GM18951 (cell line): Measurements from ENCODE around the gene CD200R1.

Source experiments
- POLR2A ChIP-seq: IDR thresholded peaks from 4 replicates; pipeline ENCODE4 v1.6.1; 2011; ENCODE audit warnings: mild to moderate bottlenecking; ENCODE audit not compliant: insufficient read length, insufficient read depth; ENCODE audit errors: extremely low read depth
- in situ Hi-C: fragments of 300-500 bp; cut with MboI; formaldehyde crosslinking; loops from one replicate; pipeline ENCODE4 v1.12.0; 2022; ENCODE audit warnings: low sequenced_read_pairs, mixed read lengths, inconsistent platforms; ENCODE audit not compliant: unreplicated experiment

The CD200R1 gene

DNA sequence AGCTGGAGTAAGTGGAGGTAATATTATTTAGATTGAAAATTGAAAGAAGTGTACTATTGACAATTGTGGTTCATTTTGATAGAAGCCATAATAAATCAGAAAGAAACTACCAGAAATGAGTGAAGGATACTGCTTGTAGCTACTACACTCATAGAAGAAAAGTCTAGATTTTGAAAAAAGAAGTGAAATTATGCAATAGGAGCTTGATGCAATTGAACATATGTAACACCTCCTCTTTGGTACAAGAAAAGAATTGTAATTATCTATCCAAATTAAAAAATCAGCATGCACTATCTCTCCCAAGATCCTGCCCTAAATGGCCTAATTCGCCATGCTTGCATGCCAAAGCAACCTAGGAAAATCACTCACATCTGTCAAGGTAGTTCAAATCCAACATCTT, 77.1 kb downstream of the CD200R1 start:
- in situ Hi-C loops: no loop called here
- no peak for TF ChIP-seq POLR2A

DNA sequence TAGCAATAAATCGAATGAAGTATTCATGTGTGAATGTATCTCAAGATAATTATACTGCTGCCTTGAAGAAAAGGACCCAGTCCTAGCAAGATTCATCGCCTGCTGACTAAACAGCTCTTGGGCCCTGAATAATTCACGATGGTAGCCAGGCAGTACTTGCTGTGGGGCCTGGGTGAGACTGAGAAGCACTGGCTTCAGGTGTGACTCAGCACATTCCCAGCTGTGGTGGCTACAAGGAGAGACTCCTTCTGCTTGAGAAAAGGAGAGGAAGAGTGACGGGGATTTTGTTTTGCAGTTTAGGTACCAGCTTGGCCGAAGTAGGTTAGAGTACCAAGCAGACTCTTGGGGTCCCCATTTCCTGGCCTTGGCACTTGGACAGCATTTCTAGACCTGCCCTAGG, 80.6 kb downstream of the CD200R1 start:
- in situ Hi-C loops: no loop called here
- no peak for TF ChIP-seq POLR2A

DNA sequence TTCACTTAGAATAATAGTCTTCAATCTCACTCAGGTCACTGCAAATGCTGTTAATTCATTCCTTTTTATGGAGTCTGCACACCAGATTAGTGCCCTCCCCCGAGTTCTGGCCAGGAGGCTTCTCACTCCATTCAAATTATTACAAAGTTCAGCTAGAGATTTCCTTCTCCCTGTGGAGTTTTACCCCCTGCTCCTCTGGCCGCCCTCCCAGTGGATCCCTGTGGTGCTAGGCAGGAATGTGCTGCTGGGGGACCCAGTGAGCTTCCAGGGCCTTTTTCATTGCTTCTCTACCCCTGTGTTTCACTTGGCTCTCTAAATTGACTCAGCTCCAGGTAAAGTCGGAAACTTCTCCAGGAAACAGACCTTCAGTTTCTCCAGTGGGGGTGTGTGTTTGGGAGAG, 85.5 kb downstream of the CD200R1 start:
- in situ Hi-C loops: no loop called here

DNA sequence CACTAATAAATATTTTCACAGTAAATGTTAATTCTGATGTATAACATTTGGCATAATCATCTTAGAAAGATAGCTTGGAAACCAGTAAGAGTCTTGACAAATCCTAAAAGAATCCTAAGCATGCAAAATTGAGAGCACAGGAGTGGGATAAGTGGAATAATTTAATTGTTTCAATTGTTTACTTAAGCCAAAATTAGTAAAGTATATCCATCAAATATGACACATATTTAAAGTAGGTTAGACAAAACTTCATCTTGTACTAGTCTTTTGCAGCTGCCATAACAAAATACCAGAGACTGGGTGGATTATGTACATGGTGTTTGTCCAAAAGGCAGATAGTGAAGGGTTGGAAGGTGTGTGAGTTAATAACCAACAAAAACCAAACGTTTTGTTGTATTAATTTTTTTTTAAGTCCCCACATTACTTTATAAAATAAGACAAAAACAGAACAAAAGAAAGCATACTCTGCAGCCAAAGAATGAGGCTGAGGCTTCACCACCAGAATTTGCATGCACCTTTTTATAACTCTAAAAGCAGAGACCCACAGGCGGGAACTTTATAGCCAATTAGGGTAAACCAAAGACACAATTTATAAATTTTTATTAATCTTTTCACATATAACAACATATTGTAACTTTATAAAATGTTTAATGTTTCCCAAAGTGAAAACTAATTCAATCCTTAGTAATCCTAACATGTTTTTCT, 86.4 kb downstream of the CD200R1 start:
- in situ Hi-C loops: no loop called here
- TF ChIP-seq POLR2A: no peak

More for the DNA sequence above, 85.5 kb downstream of the CD200R1 start:
- no peak for TF ChIP-seq POLR2A

DNA sequence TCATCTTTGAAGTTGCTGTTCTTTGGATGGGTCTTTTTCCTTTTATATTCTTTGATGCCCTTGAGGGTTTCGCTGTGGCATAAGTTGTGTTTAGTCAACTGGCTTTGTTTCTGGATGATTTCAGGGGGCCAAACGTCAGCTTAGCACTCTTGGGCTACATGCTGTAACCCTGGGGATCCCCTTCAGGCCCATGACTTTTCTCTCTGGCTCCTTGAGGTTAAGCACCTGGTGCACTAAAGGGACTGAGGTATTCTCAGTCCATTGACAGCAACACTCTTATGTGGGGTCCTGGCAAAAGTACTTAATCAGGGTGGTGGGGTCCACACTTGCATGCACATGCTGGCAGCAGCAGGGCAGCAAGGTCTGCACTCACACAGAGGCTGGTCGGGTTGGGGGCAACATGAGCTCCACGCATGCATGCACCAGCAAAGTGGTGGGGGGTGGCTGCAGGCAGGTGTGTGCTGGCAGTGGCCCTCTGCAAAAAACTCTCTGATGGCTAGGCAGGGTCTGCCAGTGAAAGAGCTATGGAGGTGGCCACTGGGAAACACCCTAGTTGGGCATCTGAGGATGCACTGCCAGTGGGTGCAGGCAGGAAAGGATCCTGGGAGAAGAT, 90.1 kb downstream of the CD200R1 start:
- no peak for TF ChIP-seq POLR2A
- in situ Hi-C loops: no loop called here

DNA sequence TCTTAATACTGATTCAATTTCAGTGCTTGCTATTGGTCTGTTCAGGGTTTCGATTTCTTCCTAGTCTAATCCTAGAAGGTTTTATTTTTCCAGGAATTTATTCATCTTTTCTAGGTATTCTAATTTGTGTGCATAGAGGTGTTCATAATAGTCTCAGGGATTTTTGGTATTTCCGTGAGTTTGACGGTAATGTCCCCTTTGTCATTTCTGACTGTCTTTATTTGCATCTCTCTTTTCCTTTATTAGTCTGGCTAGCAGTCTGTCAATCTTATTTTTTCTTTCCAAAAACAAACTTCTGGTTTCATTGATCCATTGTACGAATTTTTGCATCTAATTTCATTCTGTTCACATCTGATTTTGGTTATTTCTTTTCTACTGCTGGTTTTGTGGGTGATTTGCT, 93.0 kb downstream of the CD200R1 start:
- no peak for TF ChIP-seq POLR2A
- in situ Hi-C loops: no loop called here

DNA sequence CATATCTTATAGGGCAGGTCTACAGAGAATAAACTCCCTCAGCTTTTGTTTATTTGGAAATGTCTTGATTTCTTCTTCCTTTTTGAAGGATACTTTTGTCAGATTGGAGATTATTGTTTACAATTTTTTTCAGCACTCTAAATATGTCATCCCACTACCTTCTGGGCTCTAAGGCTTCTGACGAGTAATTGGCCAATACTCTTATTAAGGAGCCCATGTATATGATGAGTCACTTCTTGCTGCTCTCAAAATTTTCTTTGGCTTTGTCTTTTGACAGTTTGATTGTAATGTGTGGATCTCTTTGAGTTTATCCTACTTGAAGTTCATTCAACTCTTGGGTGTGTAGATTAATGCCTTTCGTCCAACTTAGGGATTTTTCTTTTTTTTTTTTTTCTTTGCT, 99.3 kb downstream of the CD200R1 start:
- no peak for TF ChIP-seq POLR2A
- in situ Hi-C loops: no loop called here

DNA sequence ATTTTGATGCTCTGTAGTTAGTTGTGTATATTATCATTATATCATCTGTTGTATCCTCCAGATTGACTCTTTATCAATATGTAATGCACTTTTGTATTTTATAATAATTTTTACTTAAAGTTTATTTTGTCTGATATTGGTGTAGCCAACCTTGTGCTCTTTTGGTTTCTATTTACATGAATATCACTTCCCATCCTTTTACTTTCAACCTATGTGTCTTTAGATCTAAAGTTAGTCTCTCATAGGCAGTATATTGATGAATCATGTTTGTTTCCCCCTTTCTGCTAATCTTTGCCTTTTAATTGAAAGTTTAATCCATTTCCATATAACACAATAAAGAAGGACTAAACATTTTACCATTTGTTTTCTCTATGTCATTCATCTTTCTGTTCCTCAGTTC, 100.2 kb downstream of the CD200R1 start:
- TF ChIP-seq POLR2A: no peak
- in situ Hi-C loops: no loop called here

DNA sequence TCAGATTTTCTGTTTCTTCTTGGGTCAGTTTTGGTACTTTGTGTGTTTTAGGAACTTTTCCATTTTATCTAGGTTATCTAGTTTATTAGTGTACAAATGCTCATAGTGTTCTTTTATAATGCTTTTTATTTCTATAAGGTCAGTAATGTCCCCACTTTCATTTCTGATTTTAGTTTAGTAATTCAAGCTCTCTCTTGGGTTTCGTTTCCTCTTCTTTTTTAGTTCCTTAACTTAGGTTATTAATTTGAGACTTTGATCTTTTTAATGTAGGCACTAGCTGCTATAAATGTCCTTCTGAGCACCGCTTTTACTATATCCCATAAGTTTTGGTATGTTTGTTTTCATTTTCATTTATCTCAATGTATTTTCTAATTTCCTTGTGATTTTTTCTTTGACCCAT, 101.3 kb downstream of the CD200R1 start:
- no peak for TF ChIP-seq POLR2A
- in situ Hi-C loops: no loop called here

DNA sequence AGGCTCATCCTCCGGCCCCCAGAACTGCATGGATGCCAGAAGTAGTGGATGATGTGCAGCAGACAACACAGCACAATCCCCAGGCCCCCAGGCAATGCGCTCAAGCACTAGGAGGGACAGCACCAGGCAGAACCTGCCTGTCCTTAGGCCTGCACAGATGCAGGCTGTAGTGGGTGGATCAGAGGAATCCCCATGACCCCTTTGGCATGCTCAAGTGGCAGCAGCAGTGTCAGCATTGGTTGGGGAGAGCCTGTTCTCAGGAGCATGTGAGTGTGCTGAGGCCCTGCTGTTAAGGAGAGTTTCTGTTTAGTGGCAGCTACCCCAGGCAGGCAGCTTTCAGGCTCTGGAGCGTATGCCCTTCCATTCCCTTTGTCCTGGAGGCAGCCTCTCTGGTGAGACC, 103.2 kb downstream of the CD200R1 start:
- in situ Hi-C loops: no loop called here
- TF ChIP-seq POLR2A: no peak
